K562 (cell line): ENCODE data around the gene GPR157. TPM values are rescaled to one million over a fixed set of nuclear protein-coding genes. Genes with fewer than 3 reads are reported as not detected.
"Not testable (repeated sequence)": the region's sequence is repeated elsewhere in the genome, so short reads cannot be mapped to it uniquely, and the experiment has no call there.

Source experiments
- ATAC-seq: fragments of 200-7000 bp; cut with Tn5 transposase; 3 replicates; pipeline ENCODE4 v1.9.1; 2020; ENCODE audit warnings: moderate library complexity
- BruUV-seq: library from RNA; stranded (reverse); fragments of 400-500 nt; replicated peaks from 2 replicates; lab custom pipeline; 2021; lab: Mats Ljungman, UMichigan
- CTCF ChIA-PET: fragments of 300-600 bp; formaldehyde crosslinking; extraction: SDS; loops from one replicate; lab custom pipeline; 2021; ENCODE audit warnings: low intra/inter-chr PET ratio; lab: Yijun Ruan, JAX
- POLR2A ChIA-PET: fragments of 300-600, 350-650 bp; sonication (Branson Sonifier 250); formaldehyde crosslinking; extraction: SDS; loops from one replicate; lab custom pipeline; 2021; ENCODE audit warnings: antibody characterized with exemption, inconsistent platforms; lab: Yijun Ruan, JAX
- DNase-seq, 4 experiments: peaks; one replicate each; pipeline versions ENCODE4 v3.0.0 to v3.0.0-alpha.2; 2011 to 2018; ENCODE audit warnings: low spot score in 3 of 4, mixed read lengths in 3 of 4; ENCODE audit errors: extremely low read depth in 1 of 4
- FAIRE-seq: peaks from 2 replicates; lab custom pipeline; 2011; peaks lifted over from hg19 to GRCh38; lab: Jason Lieb, UNC
- H2AFZ ChIP-seq: 2 replicates; pipeline ENCODE4 v1.6.0; 2011; ENCODE audit warnings: low read depth, low read length, control low read depth, inconsistent platforms
- H3K27ac ChIP-seq: fragments of 200-600 bp; 3 replicates; pipeline ENCODE4 v1.8.0; 2011; ENCODE audit warnings: low read depth, mild to moderate bottlenecking, control low read depth, inconsistent platforms, low read length, moderate library complexity, mixed read lengths; ENCODE audit errors: extremely low read depth
- H3K27me3 ChIP-seq, 2 experiments: fragments of 300-600 bp in 1 of 2; 2 replicates in 1 of 2; 3 replicates in 1 of 2; pipeline versions ENCODE4 v1.6.0 to v1.8.0; 2011; ENCODE audit warnings: inconsistent platforms in 2 of 2, low read length in 2 of 2, mild to moderate bottlenecking in 1 of 2, mixed read lengths in 1 of 2, moderate library complexity in 1 of 2; ENCODE audit not compliant: control insufficient read depth in 2 of 2, insufficient read depth in 2 of 2
- H3K36me3 ChIP-seq: fragments of 300-600 bp; 3 replicates; pipeline ENCODE4 v1.8.0; 2011; ENCODE audit warnings: mild to moderate bottlenecking, low read length, inconsistent platforms; ENCODE audit not compliant: control insufficient read depth, insufficient read depth
- H3K4me1 ChIP-seq, 2 experiments: fragments of 200-600 bp in 1 of 2; replicated peaks in 1 of 2; 2 replicates in 1 of 2; 3 replicates in 1 of 2; pipeline versions ENCODE4 v1.5.1 to v1.8.0; 2011; ENCODE audit warnings: inconsistent platforms in 2 of 2, low read length in 2 of 2, mild to moderate bottlenecking in 1 of 2, mixed read lengths in 1 of 2, moderate library complexity in 1 of 2; ENCODE audit not compliant: control insufficient read depth in 2 of 2, insufficient read depth in 2 of 2
- H3K4me2 ChIP-seq: 2 replicates; pipeline ENCODE4 v1.6.1; 2011; ENCODE audit warnings: low read length, control low read depth, inconsistent platforms, mixed read lengths; ENCODE audit not compliant: insufficient read depth
- H3K4me3 ChIP-seq: fragments of 200-600 bp; sonication (generic), shearing (Covaris generic); 2 replicates; pipeline ENCODE4 v1.5.1; 2016; ENCODE audit warnings: control low read depth, inconsistent platforms
- H3K79me2 ChIP-seq: fragments of 200-600 bp; 3 replicates; pipeline ENCODE4 v1.8.0; 2011; ENCODE audit warnings: low read length, inconsistent platforms; ENCODE audit not compliant: control insufficient read depth, insufficient read depth
- H3K9ac ChIP-seq, 2 experiments: 2 replicates each; pipeline versions ENCODE4 v1.6.0 to v1.6.1; 2011; ENCODE audit warnings: low read depth in 2 of 2, low read length in 2 of 2, control low read depth in 1 of 2, inconsistent platforms in 1 of 2, mild to moderate bottlenecking in 1 of 2, mixed read lengths in 1 of 2; ENCODE audit not compliant: insufficient read depth in 1 of 2
- H3K9me1 ChIP-seq: one replicate; pipeline ENCODE4 v1.6.0; 2011; ENCODE audit warnings: inconsistent platforms, mild to moderate bottlenecking, low read length, moderate library complexity; ENCODE audit not compliant: control insufficient read depth, insufficient read depth
- H3K9me3 ChIP-seq: replicated peaks from 2 replicates; pipeline ENCODE4 v1.5.1; 2011; ENCODE audit warnings: low read depth, low read length, inconsistent platforms; ENCODE audit not compliant: control insufficient read depth, insufficient read depth
- H4K20me1 ChIP-seq: replicated peaks from 2 replicates; pipeline ENCODE4 v1.6.1; 2011; ENCODE audit warnings: low read length, inconsistent platforms, mixed read lengths; ENCODE audit not compliant: control insufficient read depth, insufficient read depth
- CBFA2T3 ChIP-seq: fragments of 450-650 bp; IDR thresholded peaks from 2 replicates; pipeline ENCODE4 v1.6.1; 2017
- MEF2D ChIP-seq: conservative IDR thresholded peaks from 2 replicates; pipeline ENCODE4 v1.6.1; 2016; ENCODE audit warnings: low read depth, missing genetic modification characterization, missing compliant biosample characterization
- POLR2AphosphoS2 ChIP-seq: IDR thresholded peaks from 2 replicates; pipeline ENCODE4 v1.6.1; 2012; ENCODE audit warnings: low read length, improper control_type of control experiment
- POLR3G ChIP-seq: IDR thresholded peaks from 2 replicates; pipeline ENCODE4 v1.6.1; 2011; ENCODE audit not compliant: insufficient read length, insufficient replicate concordance; ENCODE audit errors: extremely low read depth
- POU5F1 ChIP-seq: fragments of 150-350 bp; IDR thresholded peaks from 2 replicates; pipeline ENCODE4 v1.6.1; 2014; ENCODE audit warnings: borderline replicate concordance, low read length, low read depth, mild to moderate bottlenecking; ENCODE audit not compliant: partially characterized antibody
- SIX5 ChIP-seq, 2 experiments: IDR thresholded peaks; 2 replicates each; pipeline ENCODE4 v1.6.1; 2011; ENCODE audit warnings: low read length in 2 of 2, borderline replicate concordance in 1 of 2, low read depth in 1 of 2, mild to moderate bottlenecking in 1 of 2, moderate library complexity in 1 of 2; ENCODE audit not compliant: insufficient read depth in 1 of 2
- SMAD4 ChIP-seq: fragments of 250-450 bp; sonication (Bioruptor Pico); conservative IDR thresholded peaks from 2 replicates; pipeline ENCODE4 v1.8.0; 2021; ENCODE audit warnings: inconsistent platforms, mild to moderate bottlenecking, moderate library complexity
- TAF1 ChIP-seq: IDR thresholded peaks from 2 replicates; pipeline ENCODE4 v1.6.1; 2011; ENCODE audit warnings: mild to moderate bottlenecking, low read length, moderate library complexity; ENCODE audit not compliant: insufficient read depth, control insufficient read depth, severe bottlenecking; ENCODE audit errors: extremely low read depth
- TEAD1 ChIP-seq, 2 experiments: fragments of 450-650 bp in 1 of 2; sonication (generic) in 1 of 2; formaldehyde crosslinking; IDR thresholded peaks; 2 replicates each; pipeline versions ENCODE4 v1.4.0 to v1.8.0; 2020 to 2022; ENCODE audit warnings: mild to moderate bottlenecking in 2 of 2, missing genetic modification reagents in 1 of 2
- THAP12 ChIP-seq: fragments of 250-450 bp; sonication (Bioruptor Pico); IDR thresholded peaks from 2 replicates; pipeline ENCODE4 v1.9.0; 2021; ENCODE audit warnings: mild to moderate bottlenecking, inconsistent platforms
- XRCC5 ChIP-seq: fragments of 200-400 bp; formaldehyde crosslinking; IDR thresholded peaks from 2 replicates; pipeline ENCODE4 v1.6.1; 2017; ENCODE audit warnings: low read depth, mild to moderate bottlenecking, low read length
- WGBS: fragments of 100-300 bp; shearing (Covaris generic); methylation state at CpG from one replicate; pipeline ENCODE4 v1.1.6; 2016; ENCODE audit warnings: low coverage, mixed read lengths; ENCODE audit not compliant: insufficient coverage; ENCODE audit errors: missing lambda C conversion rate; 5-methylcytosine and 5-hydroxymethylcytosine counted together
- in situ Hi-C: fragments of 300-500 bp; cut with MboI; formaldehyde crosslinking; loops from 4 replicates; pipeline ENCODE4 v1.15.0; 2018; ENCODE audit warnings: inconsistent platforms, mixed read lengths
- intact Hi-C: fragments of 100-400 bp; cut with micrococcal nuclease; formaldehyde crosslinking; loops from 2 replicates; pipeline ENCODE4 v1.14.2; 2022
- polyA plus RNA-seq, 8 experiments: library from polyadenylated mRNA; depleted of rRNA in 4 of 8; stranded (reverse) in 5 of 8; unstranded in 3 of 8; fragments of >200 nt; fragmentation: Nextera tagmentation in 2 of 8; fragmentation: Illumina TruSeq in 1 of 8; extraction: Ambion mirVana in 2 of 8; extraction: Trizol in 1 of 8; gene quantifications; 2 replicates each; pipeline versions ENCODE4 v1.2.1 to v1.2.3, GENCODE V29; 2011 to 2014; ENCODE audit warnings: inconsistent platforms in 1 of 8, missing spikeins in 1 of 8
- total RNA-seq, 7 experiments: library from RNA; depleted of rRNA in 6 of 7; stranded (reverse); fragments of >200 nt in 6 of 7; fragmentation: Illumina TruSeq in 2 of 7; extraction: Trizol in 2 of 7; gene quantifications; 2 replicates each; pipeline versions ENCODE4 v1.2.1 to v1.2.3, GENCODE V29; 2011 to 2021; ENCODE audit warnings: low replicate concordance in 1 of 7

The GPR157 gene
- total and polyA plus RNA-seq, 9 of the 15 experiments (the other 6 are each of a cell fraction or from before 2014, with no cell fraction given) = 0.01 to 0.18 (median 0.04) TPM; not detected in 4

GRCh38 chr1:9123665-9124064 lies 5.2 kb downstream of the GPR157 start:
- H3K4me2 ChIP-seq, in situ Hi-C loops, H3K4me3 ChIP-seq, H3K27ac ChIP-seq, ATAC-seq, DNase-seq, intact Hi-C loops, FAIRE-seq, H3K36me3 ChIP-seq, H2AFZ ChIP-seq, H3K9ac ChIP-seq, H3K9me1 ChIP-seq, CTCF ChIA-PET, H3K9me3 ChIP-seq, H3K79me2 ChIP-seq, POLR2A ChIA-PET, H4K20me1 ChIP-seq, BruUV-seq: not testable (repeated sequence)
- WGBS = 7% methylated on average over 2 of the region's 2 CpGs
- Histone ChIP-seq H3K27me3 (peaks cover 9 to 50% of the 10 kb centered on the region in 2 experiments; a peak in 4 of 5 replicates), H3K4me1 (peaks cover 0 to 12% of the 10 kb centered on the region in 2 experiments; a peak in 2 of 5 replicates)

- no TSS peak for BruUV-seq
- H3K9me1 ChIP-seq = no peaks in the 10 kb centered on the region
- H2AFZ ChIP-seq = no peak overlapping the region
- in situ Hi-C loops (no loop called here), intact Hi-C loops (no loop called here)
- H3K9ac ChIP-seq = no peak overlapping the region
- no peaks in the 10 kb centered on the region; the same call in 1 of the 2 replicates for H4K20me1 ChIP-seq
- no peaks in the 10 kb centered on the region for H3K9me3 ChIP-seq
- H3K79me2 ChIP-seq = no peaks in the 10 kb centered on the region
- peak; percentile 49 for ATAC-seq
- H3K4me1 ChIP-seq = peaks cover 0 to 4% of the 10 kb centered on the region in 2 experiments; a peak in 1 of 5 replicates
- no peak overlapping the region for H3K4me3 ChIP-seq
- ChIA-PET CTCF (no interaction called here), POLR2A (interaction anchor here (0.6 to 1.0 kb wide), 2 partner anchors 11 to 104 kb away, joined by 3 read pairs; no protein-coding TSS in a partner anchor)
- no peak for FAIRE-seq
- H3K27me3 ChIP-seq = peaks cover 17 to 44% of the 10 kb centered on the region in 2 experiments; a peak in 4 of 5 replicates
- DNase-seq = no peak
- H3K4me2 ChIP-seq = no peak overlapping the region
- no peak overlapping the region for H3K27ac ChIP-seq
- no peaks in the 10 kb centered on the region for H3K36me3 ChIP-seq
- 14% methylated on average over 21 of the region's 22 CpGs for WGBS
- TF ChIP-seq TAF1 (no peak), CBFA2T3 (no peak), SMAD4 (CRISPR knock-in tag) (no peak), POU5F1 (no peak), TEAD1 (CRISPR knock-in tag; IDR thresholded peaks at IDR 0.05) (no peak), XRCC5 (no peak), THAP12 (no peak), POLR2AphosphoS2 (no peak), MEF2D (tag) (no peak), SIX5 (IDR thresholded peaks at IDR 0.05; ENCODE audit: borderline replicate concordance in 1 of 2, insufficient read depth in 1 of 2, low read depth in 1 of 2, low read length in 2 of 2) (no peak), POLR3G (no peak)
These were observed 7.1 kb downstream of the GPR157 start for GRCh38 chr1:9121496-9122409.
